Measurements from ENCODE around the gene ZDHHC16. TPM values are rescaled to one million over a fixed set of nuclear protein-coding genes. Genes with fewer than 3 reads are reported as not detected.

The ZDHHC16 gene
- total RNA-seq, 4 donors from 2014 or later, result 36.1 to 52.5 (median 36.5) TPM

- H3K4me3 ChIP-seq (replicated peaks in 1 of 3), result no peak overlapping the region
- H3K27me3 ChIP-seq, result no peaks in the 10 kb centered on the region
- no peak overlapping the region for H3K27ac ChIP-seq
- 68 to 73% methylated on average over 3 of the region's 3 CpGs for WGBS, 2 donors
- TF ChIP-seq CTCF (IDR thresholded peaks at IDR 0.05) (no peak), POLR2A (IDR thresholded peaks at IDR 0.05) (no peak)
- DNase-seq, result no peak
- intact Hi-C loops (cut with DNase I), result no loop called here
- no peaks in the 10 kb centered on the region for H3K9me3 ChIP-seq
- peaks cover 0 to 30% of the 10 kb centered on the region in 2 donors for H3K4me1 ChIP-seq
- no peaks in the 10 kb centered on the region for H3K36me3 ChIP-seq
These were observed 60.4 kb downstream of the ZDHHC16 start for GRCh38 chr10:97506199-97506991.

Small RNA genes lying within 50 kb of the gene (small RNA-seq; reads per million reads assigned to genes)
- not detected for gene RF00019

Other genes with a start within 250 kb of the ZDHHC16 start
- 10 to 100 TPM in 1 of 4 donors, 1 to 10 TPM in 3; 7.0 to 11.0 (median 8.5) TPM for gene ARHGAP19, start 153.5 kb upstream of the ZDHHC16 start, total RNA-seq
- 1 to 10 TPM; 5.3 to 8.7 (median 6.6) TPM for gene FRAT1, start 126.9 kb upstream of the ZDHHC16 start, total RNA-seq
- gene FRAT2, start 111.4 kb upstream of the ZDHHC16 start, total RNA-seq, result 10 to 100 TPM; 19.5 to 23.2 (median 21.8) TPM
- gene RRP12, start 44.8 kb upstream of the ZDHHC16 start, total RNA-seq, result 10 to 100 TPM in 3 of 4 donors, 1 to 10 TPM in 1; 8.3 to 27.4 (median 15.0) TPM
- gene PGAM1, start 20.0 kb upstream of the ZDHHC16 start, total RNA-seq, result 100 to 1,000 TPM; 157 to 269 (median 191) TPM
- gene EXOSC1, start 169 bp upstream of the ZDHHC16 start, total RNA-seq, result 10 to 100 TPM; 23.6 to 51.1 (median 29.2) TPM
- 10 to 100 TPM; 64.7 to 85.7 (median 75.2) TPM for gene MMS19, start 52.2 kb downstream of the ZDHHC16 start, total RNA-seq
- 10 to 100 TPM in 3 of 4 donors, 1 to 10 TPM in 1; 7.8 to 27.8 (median 20.0) TPM for gene UBTD1, start 52.7 kb downstream of the ZDHHC16 start, total RNA-seq
- gene ANKRD2, start 126.6 kb downstream of the ZDHHC16 start, total RNA-seq, result not detected
- gene HOGA1, start 138.2 kb downstream of the ZDHHC16 start, total RNA-seq, result 1 to 10 TPM in 2 of 4 donors, under 1 TPM in 2; 0.67 to 4.5 (median 0.93) TPM
- gene C10orf62, start 143.5 kb downstream of the ZDHHC16 start, total RNA-seq, result 1 to 10 TPM in 2 of 4 donors, not detected in 2; 1.0 to 1.1 TPM
- gene MORN4, start 187.3 kb downstream of the ZDHHC16 start, total RNA-seq, result 10 to 100 TPM in 2 of 4 donors, 1 to 10 TPM in 2; 4.6 to 18.9 (median 9.7) TPM
- gene PI4K2A, start 194.5 kb downstream of the ZDHHC16 start, total RNA-seq, result 10 to 100 TPM; 19.9 to 31.3 (median 24.1) TPM
- gene AVPI1, start 241.1 kb downstream of the ZDHHC16 start, total RNA-seq, result 10 to 100 TPM in 2 of 4 donors, 1 to 10 TPM in 2; 6.7 to 17.8 (median 11.2) TPM